A549 (cell line): ENCODE data around the gene RNF141. TPM values are rescaled to one million over a fixed set of nuclear protein-coding genes. Genes with fewer than 3 reads are reported as not detected.

Experiments
- ATAC-seq, 2 experiments: fragments of 200-7000 bp in 1 of 2; fragments of >200 bp in 1 of 2; cut with Nextera tagmentation in 1 of 2; cut with Tn5 transposase in 1 of 2; 3 replicates each; pipeline versions ENCODE4 v1.8.0 to v1.9.1; 2018 to 2020; ENCODE audit warnings: mild to moderate bottlenecking in 1 of 2, moderate library complexity in 1 of 2
- CTCF ChIA-PET: fragments of 300-600 bp; sonication (Branson Sonifier 250); formaldehyde crosslinking; extraction: SDS; loops from one replicate; lab custom pipeline; 2021; ENCODE audit warnings: antibody characterized with exemption, inconsistent platforms; lab: Yijun Ruan, JAX
- POLR2A ChIA-PET: fragments of 350-600 bp; formaldehyde crosslinking; extraction: SDS; loops from one replicate; lab custom pipeline; 2021; ENCODE audit warnings: antibody characterized with exemption, inconsistent platforms; lab: Yijun Ruan, JAX
- DNase-seq, 2 experiments: peaks; one replicate each; pipeline versions ENCODE4 v3.0.0 to v3.0.0-alpha.2; 2011 to 2016; ENCODE audit warnings: low read depth in 1 of 2, low spot score in 1 of 2
- FAIRE-seq: peaks from 2 replicates; lab custom pipeline; 2011; peaks lifted over from hg19 to GRCh38; lab: Jason Lieb, UNC
- H3K27ac ChIP-seq, 2 experiments: fragments of >200 bp; sonication (Bioruptor Twin); formaldehyde crosslinking; 3 replicates each; pipeline ENCODE4 v1.5.1; 2016 to 2017
- H3K4me1 ChIP-seq: fragments of >200 bp; sonication (Bioruptor Twin); formaldehyde crosslinking; 3 replicates; pipeline ENCODE4 v1.6.1; 2016
- H3K4me2 ChIP-seq: fragments of >200 bp; sonication (Bioruptor Twin); formaldehyde crosslinking; 3 replicates; pipeline ENCODE4 v1.6.1; 2016
- H3K4me3 ChIP-seq: fragments of >200 bp; sonication (Bioruptor Twin); formaldehyde crosslinking; 3 replicates; pipeline ENCODE4 v1.5.1; 2016
- H3K9me3 ChIP-seq: fragments of >200 bp; sonication (Bioruptor Twin); formaldehyde crosslinking; 3 replicates; pipeline ENCODE4 v1.6.1; 2016
- BHLHE40 ChIP-seq: IDR thresholded peaks from 2 replicates; pipeline ENCODE4 v1.6.1; 2012; ENCODE audit warnings: low read depth, low read length, inconsistent platforms
- CEBPB ChIP-seq, 2 experiments: fragments of >200 bp in 1 of 2; sonication (Bioruptor Twin) in 1 of 2; formaldehyde crosslinking in 1 of 2; IDR thresholded peaks; 2 replicates each; pipeline ENCODE4 v1.6.1; 2012 to 2016
- CHD4 ChIP-seq: fragments of 200-600 bp; sonication (generic); IDR thresholded peaks from 2 replicates; pipeline ENCODE4 v1.6.1; 2016; ENCODE audit warnings: antibody characterized with exemption, mild to moderate bottlenecking, borderline replicate concordance
- FOSL2 ChIP-seq, 2 experiments: fragments of 450-650 bp in 1 of 2; fragments of >200 bp in 1 of 2; sonication (Bioruptor Twin) in 1 of 2; formaldehyde crosslinking; IDR thresholded peaks; 2 replicates each; pipeline versions ENCODE4 v1.5.0 to v1.6.1; 2016 to 2020; ENCODE audit warnings: mild to moderate bottlenecking in 1 of 2, moderate library complexity in 1 of 2
- GATA3 ChIP-seq: IDR thresholded peaks from 2 replicates; pipeline ENCODE4 v1.6.1; 2012; ENCODE audit warnings: borderline replicate concordance
- HDAC2 ChIP-seq: fragments of 200-600 bp; sonication (generic); IDR thresholded peaks from 2 replicates; pipeline ENCODE4 v1.6.1; 2016
- HOXB5 ChIP-seq: fragments of 250-450 bp; sonication (Bioruptor Pico); IDR thresholded peaks from 2 replicates; pipeline ENCODE4 v1.5.0; 2020; ENCODE audit warnings: mild to moderate bottlenecking, moderate library complexity
- MYC ChIP-seq: IDR thresholded peaks from 2 replicates; pipeline ENCODE4 v1.6.1; 2012; ENCODE audit warnings: mild to moderate bottlenecking, inconsistent platforms, low read length, improper control_type of control experiment, borderline replicate concordance
- NFE2L2 ChIP-seq: fragments of 150-350 bp; conservative IDR thresholded peaks from 2 replicates; pipeline ENCODE4 v1.6.1; 2014; ENCODE audit warnings: low read length
- PHF8 ChIP-seq: fragments of 200-600 bp; sonication (generic); IDR thresholded peaks from 2 replicates; pipeline ENCODE4 v1.6.1; 2016; ENCODE audit warnings: low read depth, mild to moderate bottlenecking, antibody characterized with exemption, moderate library complexity, borderline replicate concordance
- POLR2AphosphoS2 ChIP-seq: conservative IDR thresholded peaks from 2 replicates; pipeline ENCODE4 v1.6.1; 2012; ENCODE audit warnings: low read length, improper control_type of control experiment, inconsistent platforms
- RNF2 ChIP-seq: fragments of 200-600 bp; sonication (generic); IDR thresholded peaks from 2 replicates; pipeline ENCODE4 v1.6.1; 2016; ENCODE audit warnings: low read depth, mild to moderate bottlenecking, antibody characterized with exemption, moderate library complexity, borderline replicate concordance
- SREBF2 ChIP-seq: fragments of 450-650 bp; IDR thresholded peaks from 2 replicates; pipeline ENCODE4 v1.6.1; 2014; ENCODE audit warnings: mild to moderate bottlenecking, moderate library complexity
- TFCP2L1 ChIP-seq: fragments of 250-450 bp; sonication (Bioruptor Pico); IDR thresholded peaks from 2 replicates; pipeline ENCODE4 v1.5.0; 2021; ENCODE audit warnings: mild to moderate bottlenecking
- TP53 ChIP-seq: fragments of 250-450 bp; sonication (Bioruptor Pico); IDR thresholded peaks from 2 replicates; pipeline ENCODE4 v1.5.0; 2021; ENCODE audit warnings: mild to moderate bottlenecking, moderate library complexity
- ZSCAN20 ChIP-seq: fragments of 250-450 bp; sonication (Bioruptor Pico); IDR thresholded peaks from 2 replicates; pipeline ENCODE4 v1.8.0; 2022; ENCODE audit warnings: mild to moderate bottlenecking, moderate library complexity
- WGBS: methylation state at CpG from one replicate; pipeline ENCODE4 v1.1.6; 2017; ENCODE audit errors: missing lambda C conversion rate; 5-methylcytosine and 5-hydroxymethylcytosine counted together
- polyA plus RNA-seq, 4 experiments: library from polyadenylated mRNA; depleted of rRNA in 3 of 4; stranded (reverse); fragments of >200 nt; fragmentation: RNase III in 1 of 4; extraction: RNeasy Plus Mini Kit Qiagen cat#74134 plus additional on column Dnase treatment in 1 of 4; gene quantifications; 2 replicates in 3 of 4; 3 replicates in 1 of 4; pipeline ENCODE4 v1.2.3, GENCODE V29; 2011 to 2017
- TF ChIP-seq, protein P1 (sequence below): fragments of >200 bp; sonication (Bioruptor Twin); formaldehyde crosslinking; IDR thresholded peaks from 2 replicates; pipeline ENCODE4 v1.6.1; 2016
- TF ChIP-seq, protein P2 (sequence below): IDR thresholded peaks from 2 replicates; pipeline ENCODE4 v1.6.1; 2012
- TF ChIP-seq, protein P3 (sequence below): fragments of >200 bp; sonication (Bioruptor Twin); formaldehyde crosslinking; IDR thresholded peaks from 3 replicates; pipeline ENCODE4 v1.5.1; 2016
- TF ChIP-seq, protein P4 (sequence below): fragments of 150-350 bp; IDR thresholded peaks from 2 replicates; pipeline ENCODE4 v1.6.1; 2014; ENCODE audit warnings: low read depth, mild to moderate bottlenecking, low read length
- TF ChIP-seq, protein P5 (sequence below): IDR thresholded peaks from 2 replicates; pipeline ENCODE4 v1.6.1; 2012

RNF141 gene
- polyA plus RNA-seq, 2 of the 4 experiments (the other 2 are of a cell fraction): 16.8 to 33.3 TPM

DNA sequence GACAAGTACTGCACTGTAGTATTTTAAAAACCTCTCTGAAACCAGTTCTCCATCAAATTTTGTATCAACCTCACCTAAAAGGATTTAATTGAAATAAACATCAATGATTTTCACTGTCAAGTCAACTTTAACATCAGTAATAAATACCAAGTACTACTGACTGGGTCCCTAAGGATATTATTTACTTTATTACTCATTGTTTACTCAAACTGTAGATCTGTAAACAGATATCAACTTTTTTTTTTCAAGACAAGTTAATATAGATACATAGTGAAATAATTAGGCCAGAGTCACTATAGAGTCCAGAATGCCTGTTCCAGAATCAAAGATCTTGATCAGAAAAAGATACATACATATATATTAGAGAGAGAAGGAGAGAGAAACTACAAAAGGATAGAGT is 1.6 kb downstream of the RNF141 start:
- no peak for ATAC-seq

DNA sequence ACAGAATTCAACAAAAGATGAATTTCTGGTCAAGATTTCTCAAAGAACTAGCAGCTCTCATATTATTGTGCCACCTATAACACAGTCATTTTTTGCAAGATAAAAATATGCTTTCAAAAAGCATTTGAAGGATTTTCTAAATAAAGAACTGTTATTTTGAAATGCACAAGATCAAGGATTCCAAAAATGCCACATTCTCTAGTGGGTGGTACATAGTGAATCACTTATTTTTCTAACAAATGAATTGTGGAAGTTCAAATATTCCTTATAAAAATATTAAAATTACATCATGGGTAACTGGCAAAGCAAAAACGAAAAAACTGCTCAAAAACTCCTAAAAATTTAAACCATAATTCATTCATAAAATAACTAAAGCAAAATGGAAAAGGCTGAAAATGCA is 2.1 kb downstream of the RNF141 start:
- Histone ChIP-seq H3K4me1 (peaks cover 15% of the 10 kb centered on the region), H3K4me3 (no peak overlapping the region), H3K27ac (no peak overlapping the region), H3K4me2 (peak overlapping the region; percentile 83), H3K9me3 (no peaks in the 10 kb centered on the region)
- TF ChIP-seq TFCP2L1 (no peak), BHLHE40 (no peak), ZSCAN20 (no peak), MYC (no peak), CHD4 (no peak), HDAC2 (no peak), SREBF2 (no peak), HOXB5 (no peak), GATA3 (no peak), RNF2 (no peak), CEBPB (IDR thresholded peaks at IDR 0.05) (no peak)
- TF ChIP-seq, protein P1, sequence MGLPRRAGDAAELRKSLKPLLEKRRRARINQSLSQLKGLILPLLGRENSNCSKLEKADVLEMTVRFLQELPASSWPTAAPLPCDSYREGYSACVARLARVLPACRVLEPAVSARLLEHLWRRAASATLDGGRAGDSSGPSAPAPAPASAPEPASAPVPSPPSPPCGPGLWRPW: no peak
- TF ChIP-seq, protein P2, sequence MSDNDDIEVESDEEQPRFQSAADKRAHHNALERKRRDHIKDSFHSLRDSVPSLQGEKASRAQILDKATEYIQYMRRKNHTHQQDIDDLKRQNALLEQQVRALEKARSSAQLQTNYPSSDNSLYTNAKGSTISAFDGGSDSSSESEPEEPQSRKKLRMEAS: no peak
- TF ChIP-seq, protein P3, sequence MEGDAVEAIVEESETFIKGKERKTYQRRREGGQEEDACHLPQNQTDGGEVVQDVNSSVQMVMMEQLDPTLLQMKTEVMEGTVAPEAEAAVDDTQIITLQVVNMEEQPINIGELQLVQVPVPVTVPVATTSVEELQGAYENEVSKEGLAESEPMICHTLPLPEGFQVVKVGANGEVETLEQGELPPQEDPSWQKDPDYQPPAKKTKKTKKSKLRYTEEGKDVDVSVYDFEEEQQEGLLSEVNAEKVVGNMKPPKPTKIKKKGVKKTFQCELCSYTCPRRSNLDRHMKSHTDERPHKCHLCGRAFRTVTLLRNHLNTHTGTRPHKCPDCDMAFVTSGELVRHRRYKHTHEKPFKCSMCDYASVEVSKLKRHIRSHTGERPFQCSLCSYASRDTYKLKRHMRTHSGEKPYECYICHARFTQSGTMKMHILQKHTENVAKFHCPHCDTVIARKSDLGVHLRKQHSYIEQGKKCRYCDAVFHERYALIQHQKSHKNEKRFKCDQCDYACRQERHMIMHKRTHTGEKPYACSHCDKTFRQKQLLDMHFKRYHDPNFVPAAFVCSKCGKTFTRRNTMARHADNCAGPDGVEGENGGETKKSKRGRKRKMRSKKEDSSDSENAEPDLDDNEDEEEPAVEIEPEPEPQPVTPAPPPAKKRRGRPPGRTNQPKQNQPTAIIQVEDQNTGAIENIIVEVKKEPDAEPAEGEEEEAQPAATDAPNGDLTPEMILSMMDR: no peak
- TF ChIP-seq, protein P4, sequence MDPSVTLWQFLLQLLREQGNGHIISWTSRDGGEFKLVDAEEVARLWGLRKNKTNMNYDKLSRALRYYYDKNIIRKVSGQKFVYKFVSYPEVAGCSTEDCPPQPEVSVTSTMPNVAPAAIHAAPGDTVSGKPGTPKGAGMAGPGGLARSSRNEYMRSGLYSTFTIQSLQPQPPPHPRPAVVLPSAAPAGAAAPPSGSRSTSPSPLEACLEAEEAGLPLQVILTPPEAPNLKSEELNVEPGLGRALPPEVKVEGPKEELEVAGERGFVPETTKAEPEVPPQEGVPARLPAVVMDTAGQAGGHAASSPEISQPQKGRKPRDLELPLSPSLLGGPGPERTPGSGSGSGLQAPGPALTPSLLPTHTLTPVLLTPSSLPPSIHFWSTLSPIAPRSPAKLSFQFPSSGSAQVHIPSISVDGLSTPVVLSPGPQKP: no peak
- WGBS: 0% methylated on average over 1 of the region's 1 CpG
- no peak for FAIRE-seq
- POLR2A ChIA-PET: no interaction called here
- no peak for ATAC-seq
- CTCF ChIA-PET: no interaction called here
- DNase-seq: no peak

More for the DNA sequence above, 1.6 kb downstream of the RNF141 start:
- Histone ChIP-seq H3K4me1 (peaks cover 15% of the 10 kb centered on the region), H3K9me3 (no peaks in the 10 kb centered on the region), H3K27ac (no peak overlapping the region), H3K4me3 (no peak overlapping the region), H3K4me2 (peak overlapping the region; percentile 83)
- TF ChIP-seq, protein P5, sequence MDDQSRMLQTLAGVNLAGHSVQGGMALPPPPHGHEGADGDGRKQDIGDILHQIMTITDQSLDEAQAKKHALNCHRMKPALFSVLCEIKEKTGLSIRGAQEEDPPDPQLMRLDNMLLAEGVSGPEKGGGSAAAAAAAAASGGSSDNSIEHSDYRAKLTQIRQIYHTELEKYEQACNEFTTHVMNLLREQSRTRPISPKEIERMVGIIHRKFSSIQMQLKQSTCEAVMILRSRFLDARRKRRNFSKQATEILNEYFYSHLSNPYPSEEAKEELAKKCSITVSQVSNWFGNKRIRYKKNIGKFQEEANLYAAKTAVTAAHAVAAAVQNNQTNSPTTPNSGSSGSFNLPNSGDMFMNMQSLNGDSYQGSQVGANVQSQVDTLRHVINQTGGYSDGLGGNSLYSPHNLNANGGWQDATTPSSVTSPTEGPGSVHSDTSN: no peak
- peak; percentile 72; the same call in 1 of the 2 replicates for TF ChIP-seq GATA3
- no peak for TF ChIP-seq TP53 (CRISPR knock-in tag)
- no peak for TF ChIP-seq POLR2AphosphoS2
- TF ChIP-seq FOSL2 (IDR thresholded peaks at IDR 0.05): no peak
- peak; percentile 56 for TF ChIP-seq FOSL2 (CRISPR knock-in tag; IDR thresholded peaks at IDR 0.05)
- no peak for TF ChIP-seq PHF8
- peak; percentile 12 to 30 for DNase-seq
- FAIRE-seq: no peak
- ChIA-PET POLR2A (no interaction called here), CTCF (interaction anchor here (0.9 to 3.3 kb wide), 6 partner anchors 21 to 197 kb away, joined by 5 to 22 read pairs (median 7); no protein-coding TSS in a partner anchor)

DNA sequence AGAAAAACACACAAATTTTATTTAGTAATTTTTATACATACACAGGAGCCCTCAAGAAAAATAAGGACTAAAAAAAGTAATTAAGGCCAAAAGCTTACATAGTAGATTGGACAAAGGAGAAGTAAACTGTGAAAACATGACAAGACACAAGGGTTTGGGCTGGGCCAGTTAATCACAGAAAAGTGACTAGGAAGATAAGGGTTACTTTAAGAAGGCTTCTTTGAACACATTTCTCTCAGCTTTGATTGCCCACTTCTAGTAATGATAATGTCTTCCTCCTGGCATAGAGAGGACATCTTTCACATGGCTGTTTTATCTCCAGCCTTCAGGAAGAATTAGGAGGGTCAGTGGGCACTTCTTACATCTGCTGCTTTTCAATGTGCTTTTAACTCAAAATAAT is 3.4 kb downstream of the RNF141 start:
- CTCF ChIA-PET: interaction anchor here (1.0 kb wide), 1 partner anchor 199 kb away, joined by 3 read pairs; no protein-coding TSS in a partner anchor
- Histone ChIP-seq H3K27ac (no peak overlapping the region), H3K4me3 (no peak overlapping the region), H3K4me1 (peaks cover 15% of the 10 kb centered on the region), H3K9me3 (no peaks in the 10 kb centered on the region), H3K4me2 (no peak overlapping the region)
- TF ChIP-seq SREBF2 (no peak), NFE2L2 (no peak)
- FAIRE-seq: no peak
- POLR2A ChIA-PET: no interaction called here
- ATAC-seq: no peak
- DNase-seq: no peak
